GM18505 (cell line): ENCODE data around the gene CCDC110.
"Not testable (repeated sequence)": the region's sequence is repeated elsewhere in the genome, so short reads cannot be mapped to it uniquely, and the experiment has no call there.

Source experiments
- ATAC-seq: cut with Tn5 transposase; IDR thresholded peaks from one replicate; pipeline ENCODE4 v1.9.1; 2021; ENCODE audit not compliant: unreplicated experiment
- POLR2A ChIP-seq: IDR thresholded peaks from 4 replicates; pipeline ENCODE4 v1.6.1; 2011; ENCODE audit warnings: borderline replicate concordance; ENCODE audit not compliant: insufficient read depth, insufficient read length; ENCODE audit errors: extremely low read depth

CCDC110 gene

GRCh38 chr4:185471235-185472102 is at the start of gene CCDC110:
Gene CCDC110, minus strand, starts transcription at chr4:185471733. Its CDS starts 50 bp downstream, at chr4:185471683.
- peak; percentile 85 for ATAC-seq
- peak; percentile 48 for TF ChIP-seq POLR2A

GRCh38 chr4:185520119-185520518 is 48.6 kb upstream of the CCDC110 start:
- ATAC-seq: no peak
- no peak for TF ChIP-seq POLR2A

- no peak for ATAC-seq
- TF ChIP-seq POLR2A: no peak
Measured at GRCh38 chr4:185518494-185518893, 47.0 kb upstream of the CCDC110 start.

DNA sequence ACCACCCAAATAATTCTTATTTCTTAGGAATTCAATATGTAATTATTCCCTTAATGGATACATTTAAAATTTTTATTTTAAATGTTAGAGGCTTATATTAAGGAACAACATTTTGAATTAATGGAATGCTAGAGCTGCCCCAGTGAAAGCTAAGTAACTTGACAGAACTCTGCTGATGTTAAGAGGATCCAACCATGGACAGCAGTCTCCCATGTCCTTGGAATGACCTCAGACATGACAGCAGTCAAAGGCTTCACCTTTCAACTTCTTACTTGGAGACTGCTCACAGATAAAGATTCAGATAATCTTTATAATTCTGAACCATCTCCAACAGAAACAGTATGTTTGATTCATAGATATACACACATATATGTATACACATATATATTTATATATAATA is 46.5 kb upstream of the CCDC110 start:
- no peak for ATAC-seq

GRCh38 chr4:185515248-185515647 is 43.7 kb upstream of the CCDC110 start:
- TF ChIP-seq POLR2A: no peak
- ATAC-seq: no peak

More for the DNA sequence above, 46.5 kb upstream of the CCDC110 start:
- no peak for TF ChIP-seq POLR2A

DNA sequence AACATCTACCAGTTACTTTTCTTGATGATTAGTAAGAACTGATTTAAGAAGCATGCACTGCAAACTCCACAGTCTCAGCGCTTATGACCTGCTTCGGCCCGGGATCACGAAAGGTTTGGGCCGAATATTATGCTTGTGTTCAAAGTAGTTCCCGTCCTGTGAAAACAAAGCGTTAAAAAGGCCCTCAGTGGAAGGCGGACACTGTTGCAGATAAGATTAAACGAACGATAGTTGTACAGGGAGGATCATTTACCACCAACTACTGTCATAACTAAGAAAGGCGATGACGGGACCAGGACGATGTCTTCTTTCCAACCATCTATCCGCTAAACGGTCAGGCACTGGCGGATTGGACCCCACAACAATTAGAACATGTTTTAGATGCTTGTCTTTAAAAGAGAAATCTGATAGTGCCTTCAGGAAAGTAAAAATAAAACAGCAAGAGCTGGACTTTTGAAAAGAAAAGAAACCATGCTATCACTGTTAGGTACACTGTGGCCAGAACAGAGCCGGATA is 42.7 kb upstream of the CCDC110 start:
- no peak for ATAC-seq
- no peak for TF ChIP-seq POLR2A

GRCh38 chr4:185513489-185514181 is 42.1 kb upstream of the CCDC110 start:
- no peak for TF ChIP-seq POLR2A
- ATAC-seq: no peak

- ATAC-seq: no peak
- no peak for TF ChIP-seq POLR2A
Measured at GRCh38 chr4:185512516-185512915, 41.0 kb upstream of the CCDC110 start.

- ATAC-seq: not testable (repeated sequence)
Measured at GRCh38 chr4:185511243-185511642, 39.7 kb upstream of the CCDC110 start.

GRCh38 chr4:185510806-185511205 is 39.3 kb upstream of the CCDC110 start:
- TF ChIP-seq POLR2A: no peak
- no peak for ATAC-seq

- no peak for ATAC-seq
- no peak for TF ChIP-seq POLR2A
Measured at GRCh38 chr4:185508181-185508580, 36.6 kb upstream of the CCDC110 start.

DNA sequence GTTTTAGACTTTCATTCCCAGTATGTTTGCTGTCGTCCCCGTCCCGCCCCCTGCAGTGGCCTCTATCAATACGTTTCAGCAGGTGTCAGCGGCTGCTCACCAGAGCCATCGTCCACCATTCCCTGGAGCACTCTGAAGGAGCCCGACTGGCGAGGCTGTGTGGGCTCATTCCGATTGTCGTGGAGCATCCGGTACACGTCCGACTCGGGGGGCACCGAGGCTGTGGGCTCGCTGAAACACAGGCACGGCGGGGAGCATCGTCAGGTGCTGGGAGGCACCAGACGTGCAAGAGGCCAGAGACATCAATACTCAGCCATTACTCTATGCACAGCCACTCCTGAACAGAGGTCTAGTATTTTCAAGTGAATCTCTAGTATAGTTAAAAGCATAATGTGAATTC is 34.9 kb upstream of the CCDC110 start:
- no peak for TF ChIP-seq POLR2A
- no peak for ATAC-seq

DNA sequence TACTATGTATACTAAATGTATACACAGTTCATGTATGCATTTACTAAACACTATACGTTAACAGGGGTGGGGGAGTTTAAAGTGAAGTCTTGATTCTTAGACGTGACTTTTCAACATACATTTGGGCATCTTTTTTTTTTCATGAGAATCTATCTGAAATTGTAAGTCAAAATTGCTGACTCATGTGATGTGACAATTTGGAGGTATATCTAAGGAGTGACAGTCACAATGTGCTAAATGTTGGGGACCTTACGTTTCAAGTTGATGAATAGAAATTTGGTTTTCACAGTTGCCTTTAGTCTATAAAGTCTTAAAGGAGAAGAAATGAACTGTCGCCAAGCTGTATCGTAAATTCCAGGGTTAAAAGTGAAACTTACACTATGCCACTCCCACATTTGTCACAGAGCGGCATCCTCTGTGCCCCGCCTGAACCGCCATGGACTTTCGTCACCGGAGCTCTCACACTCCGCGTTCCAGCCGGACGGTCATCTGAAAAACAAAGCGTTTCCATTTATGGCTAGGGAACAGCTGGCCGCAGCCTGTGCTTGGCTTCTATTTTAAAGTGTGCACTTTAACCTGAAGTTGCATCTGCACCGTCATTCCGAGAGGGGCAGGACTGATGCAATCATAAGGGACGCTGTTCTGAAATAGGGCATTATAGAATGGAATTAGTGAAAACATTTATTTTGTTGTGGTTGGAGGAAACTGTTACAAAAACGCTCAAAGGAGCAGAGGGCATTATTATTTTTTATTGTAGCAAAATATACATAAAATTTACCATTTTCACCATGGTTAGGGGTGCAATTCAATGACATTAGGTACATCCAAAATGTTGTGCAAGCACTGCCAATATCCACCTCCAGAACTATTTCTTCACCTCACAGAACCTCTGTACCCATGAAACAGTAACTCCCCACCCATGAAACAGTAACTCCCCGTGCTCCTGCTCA is 32.8 kb upstream of the CCDC110 start:
- TF ChIP-seq POLR2A: no peak
- ATAC-seq: no peak
